ENCODE results near the gene ANKRD10.
"Not testable (repeated sequence)": the region's sequence is repeated elsewhere in the genome, so short reads cannot be mapped to it uniquely, and the experiment has no call there.

Gene ANKRD10

GRCh38 chr13:110866491-110867170 lies 48.2 kb downstream of the ANKRD10 start:
- DNase-seq (ENCODE audit: low spot score) = no peak

GRCh38 chr13:110863685-110864084 lies 51.2 kb downstream of the ANKRD10 start:
- DNase-seq (ENCODE audit: low spot score) = no peak

GRCh38 chr13:110860983-110861382 lies 53.9 kb downstream of the ANKRD10 start:
- no peak for DNase-seq (ENCODE audit: low spot score)

GRCh38 chr13:110856942-110857835 lies 57.7 kb downstream of the ANKRD10 start:
- no peak for DNase-seq (ENCODE audit: low spot score)

- DNase-seq (ENCODE audit: low spot score) = no peak
These were observed 59.5 kb downstream of the ANKRD10 start for GRCh38 chr13:110855363-110855762.

- no peak for DNase-seq (ENCODE audit: low spot score)
These were observed 60.0 kb downstream of the ANKRD10 start for GRCh38 chr13:110854866-110855265.

- no peak for DNase-seq (ENCODE audit: low spot score)
These were observed 61.6 kb downstream of the ANKRD10 start for GRCh38 chr13:110853235-110853721.

- DNase-seq (ENCODE audit: low spot score) = no peak
These were observed 64.0 kb downstream of the ANKRD10 start for GRCh38 chr13:110850840-110851239.

- no peak for DNase-seq (ENCODE audit: low spot score)
These were observed 64.9 kb downstream of the ANKRD10 start for GRCh38 chr13:110850006-110850405.

- no peak for DNase-seq (ENCODE audit: low spot score)
These were observed 69.3 kb downstream of the ANKRD10 start for GRCh38 chr13:110845520-110845919.

- DNase-seq (ENCODE audit: low spot score) = no peak
These were observed 73.0 kb downstream of the ANKRD10 start for GRCh38 chr13:110841846-110842245.

GRCh38 chr13:110841406-110841805 lies 73.5 kb downstream of the ANKRD10 start:
- no peak for DNase-seq (ENCODE audit: low spot score)

GRCh38 chr13:110838867-110839538 lies 75.9 kb downstream of the ANKRD10 start:
- DNase-seq (ENCODE audit: low spot score) = no peak

- no peak for DNase-seq (ENCODE audit: low spot score)
These were observed 76.8 kb downstream of the ANKRD10 start for GRCh38 chr13:110838116-110838515.

- DNase-seq (ENCODE audit: low spot score) = not testable (repeated sequence)
These were observed 77.3 kb downstream of the ANKRD10 start for GRCh38 chr13:110837397-110838061.

GRCh38 chr13:110836605-110836903 lies 78.3 kb downstream of the ANKRD10 start:
- DNase-seq (ENCODE audit: low spot score) = no peak

- DNase-seq (ENCODE audit: low spot score) = no peak
These were observed 78.9 kb downstream of the ANKRD10 start for GRCh38 chr13:110835721-110836604.

GRCh38 chr13:110834572-110834971 lies 80.3 kb downstream of the ANKRD10 start:
- DNase-seq (ENCODE audit: low spot score) = no peak

- DNase-seq (ENCODE audit: low spot score) = no peak
These were observed 82.3 kb downstream of the ANKRD10 start for GRCh38 chr13:110832531-110832930.

GRCh38 chr13:110832205-110832479 lies 82.7 kb downstream of the ANKRD10 start:
- DNase-seq (ENCODE audit: low spot score) = no peak

GRCh38 chr13:110831437-110832204 lies 83.2 kb downstream of the ANKRD10 start:
- no peak for DNase-seq (ENCODE audit: low spot score)
